ENCODE data around the gene PSKH1.
"Not testable (repeated sequence)": the region's sequence is repeated elsewhere in the genome, so short reads cannot be mapped to it uniquely, and the experiment has no call there.

The PSKH1 gene

DNA sequence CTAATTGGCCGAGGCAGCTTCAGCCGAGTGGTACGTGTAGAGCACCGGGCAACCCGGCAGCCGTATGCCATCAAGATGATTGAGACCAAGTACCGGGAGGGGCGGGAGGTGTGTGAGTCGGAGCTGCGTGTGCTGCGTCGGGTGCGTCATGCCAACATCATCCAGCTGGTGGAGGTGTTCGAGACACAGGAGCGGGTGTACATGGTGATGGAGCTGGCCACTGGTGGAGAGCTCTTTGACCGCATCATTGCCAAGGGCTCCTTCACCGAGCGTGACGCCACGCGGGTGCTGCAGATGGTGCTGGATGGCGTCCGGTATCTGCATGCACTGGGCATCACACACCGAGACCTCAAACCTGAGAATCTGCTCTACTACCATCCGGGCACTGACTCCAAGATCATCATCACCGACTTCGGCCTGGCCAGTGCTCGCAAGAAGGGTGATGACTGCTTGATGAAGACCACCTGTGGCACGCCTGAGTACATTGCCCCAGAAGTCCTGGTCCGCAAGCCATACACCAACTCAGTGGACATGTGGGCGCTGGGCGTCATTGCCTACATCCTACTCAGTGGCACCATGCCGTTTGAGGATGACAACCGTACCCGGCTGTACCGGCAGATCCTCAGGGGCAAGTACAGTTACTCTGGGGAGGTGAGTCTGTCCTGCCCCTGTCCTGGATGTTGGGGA is 16.1 kb downstream of the PSKH1 start:
- TF ChIP-seq, protein P1, sequence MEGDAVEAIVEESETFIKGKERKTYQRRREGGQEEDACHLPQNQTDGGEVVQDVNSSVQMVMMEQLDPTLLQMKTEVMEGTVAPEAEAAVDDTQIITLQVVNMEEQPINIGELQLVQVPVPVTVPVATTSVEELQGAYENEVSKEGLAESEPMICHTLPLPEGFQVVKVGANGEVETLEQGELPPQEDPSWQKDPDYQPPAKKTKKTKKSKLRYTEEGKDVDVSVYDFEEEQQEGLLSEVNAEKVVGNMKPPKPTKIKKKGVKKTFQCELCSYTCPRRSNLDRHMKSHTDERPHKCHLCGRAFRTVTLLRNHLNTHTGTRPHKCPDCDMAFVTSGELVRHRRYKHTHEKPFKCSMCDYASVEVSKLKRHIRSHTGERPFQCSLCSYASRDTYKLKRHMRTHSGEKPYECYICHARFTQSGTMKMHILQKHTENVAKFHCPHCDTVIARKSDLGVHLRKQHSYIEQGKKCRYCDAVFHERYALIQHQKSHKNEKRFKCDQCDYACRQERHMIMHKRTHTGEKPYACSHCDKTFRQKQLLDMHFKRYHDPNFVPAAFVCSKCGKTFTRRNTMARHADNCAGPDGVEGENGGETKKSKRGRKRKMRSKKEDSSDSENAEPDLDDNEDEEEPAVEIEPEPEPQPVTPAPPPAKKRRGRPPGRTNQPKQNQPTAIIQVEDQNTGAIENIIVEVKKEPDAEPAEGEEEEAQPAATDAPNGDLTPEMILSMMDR (IDR thresholded peaks at IDR 0.05; ENCODE audit: low read depth, low read length) = no peak
- DNase-seq (ENCODE audit: extremely low read depth, low read depth) = no peak

DNA sequence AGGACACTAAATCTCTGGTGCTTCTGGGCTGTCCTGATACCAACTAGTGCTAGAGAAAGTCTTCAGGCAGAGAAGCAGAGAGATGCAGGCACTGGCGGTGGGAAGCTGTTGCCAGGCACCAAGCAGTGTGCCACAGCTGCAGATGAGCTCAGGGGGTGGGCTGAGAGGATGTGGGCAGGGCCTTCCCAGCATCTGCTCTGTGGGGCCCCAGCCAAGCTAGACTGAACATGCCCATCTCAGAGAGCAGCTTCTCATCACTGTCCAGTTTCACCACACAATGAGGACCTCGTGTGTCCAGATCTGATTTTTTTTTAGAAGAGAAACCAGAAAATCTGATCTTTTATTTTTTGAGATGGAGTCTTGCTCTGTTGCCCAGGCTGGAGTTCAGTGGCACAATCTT is 17.1 kb downstream of the PSKH1 start:
- peak; percentile 42 for DNase-seq (ENCODE audit: extremely low read depth, low read depth)
- TF ChIP-seq, protein P1 (IDR thresholded peaks at IDR 0.05; ENCODE audit: low read depth, low read length) = no peak

DNA sequence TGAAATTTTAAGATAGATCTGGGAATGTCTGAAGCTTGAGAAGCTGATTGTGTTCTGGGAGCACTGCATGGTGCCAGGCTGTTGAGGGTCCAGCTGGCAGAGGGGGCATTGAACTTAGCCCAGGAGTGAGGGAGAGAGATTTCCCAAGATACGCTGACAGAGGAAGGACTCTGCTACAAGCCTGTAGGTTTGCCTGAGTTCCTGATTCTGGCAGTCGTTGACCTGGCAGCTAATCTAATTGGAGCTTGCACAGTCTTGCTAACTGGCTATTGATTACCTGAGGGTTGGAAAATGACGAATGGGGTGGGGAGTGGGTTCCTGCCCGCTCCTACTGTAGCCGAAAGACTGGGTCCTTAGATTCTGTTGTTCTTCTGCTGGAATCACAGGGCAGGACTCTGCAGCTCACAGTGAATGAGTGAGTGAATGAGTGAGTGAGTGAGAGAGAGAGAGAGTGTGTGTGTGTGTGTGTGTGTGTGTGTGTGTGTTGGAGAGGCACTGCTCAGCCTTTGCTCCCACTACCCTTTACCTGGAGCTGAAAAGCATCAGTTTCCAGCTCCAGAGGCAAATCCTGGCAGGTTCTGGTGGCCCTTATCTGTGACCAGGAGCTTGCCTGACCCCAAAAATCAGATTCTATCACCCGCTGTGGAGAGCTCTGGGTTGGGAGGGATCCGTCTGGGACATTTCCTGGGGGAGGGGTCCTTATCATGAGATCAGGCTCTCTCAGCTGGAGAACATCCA is 21.9 kb downstream of the PSKH1 start:
- no peak for DNase-seq (ENCODE audit: extremely low read depth, low read depth)
- TF ChIP-seq, protein P1 (IDR thresholded peaks at IDR 0.05; ENCODE audit: low read depth, low read length) = no peak

DNA sequence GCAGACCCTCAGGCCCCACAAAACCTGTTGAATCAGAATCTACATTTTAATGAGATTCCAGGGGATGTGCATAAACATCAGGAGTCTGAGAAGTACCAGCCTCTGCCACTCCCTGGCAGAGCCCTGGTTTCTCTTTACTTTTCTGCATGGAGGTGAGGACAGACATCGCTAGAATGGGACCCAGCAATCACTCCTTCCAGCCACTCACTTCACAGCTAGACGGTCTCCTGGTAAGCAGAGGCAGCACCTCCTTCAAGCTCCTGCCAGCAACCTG is 22.4 kb downstream of the PSKH1 start:
- not testable (repeated sequence) for DNase-seq (ENCODE audit: extremely low read depth, low read depth)

DNA sequence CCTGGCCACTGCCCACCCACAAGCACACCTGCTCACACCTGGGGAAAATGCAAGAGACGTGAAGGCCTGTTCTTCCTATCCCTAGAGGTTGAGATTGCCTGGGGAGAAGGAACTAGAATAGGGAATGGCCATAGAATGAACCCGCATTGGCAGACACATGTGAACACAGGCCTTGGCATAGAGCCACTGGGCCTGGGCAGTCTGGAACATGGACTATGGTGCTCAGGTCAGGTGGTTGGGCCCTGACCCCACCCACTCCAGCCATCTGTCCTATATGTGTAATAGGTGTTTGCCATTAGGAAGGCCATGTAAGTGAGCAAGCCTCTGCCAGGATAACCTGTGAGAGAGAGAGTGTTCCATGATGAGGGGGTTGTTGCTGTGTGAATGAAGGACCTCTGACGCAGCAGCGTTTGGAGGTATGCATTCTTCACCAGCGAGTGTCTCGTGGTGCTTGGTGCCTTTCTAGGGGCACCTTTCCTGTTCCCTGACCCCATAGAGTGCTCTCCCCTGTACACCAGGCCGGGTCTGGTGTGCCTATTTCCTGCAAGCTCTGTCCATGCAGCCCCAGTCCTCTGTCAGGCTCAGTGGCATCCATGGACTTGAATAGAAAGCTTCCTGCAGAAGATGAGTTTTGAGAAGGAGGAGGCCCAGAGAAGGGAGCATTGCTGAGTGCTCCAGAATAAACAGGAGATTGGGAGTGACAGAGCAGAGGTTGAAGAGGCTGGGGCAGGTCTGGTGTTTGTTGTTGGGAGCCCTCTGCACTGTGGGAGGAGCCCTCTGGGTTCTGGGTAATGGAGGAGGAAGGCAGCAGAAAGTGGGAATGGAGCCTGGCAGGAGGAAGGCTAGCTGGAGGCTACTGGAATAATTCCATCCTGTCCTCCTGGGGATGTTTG is 23.0 kb downstream of the PSKH1 start:
- TF ChIP-seq, protein P1 (IDR thresholded peaks at IDR 0.05; ENCODE audit: low read depth, low read length) = no peak
- DNase-seq (ENCODE audit: extremely low read depth, low read depth) = no peak

DNA sequence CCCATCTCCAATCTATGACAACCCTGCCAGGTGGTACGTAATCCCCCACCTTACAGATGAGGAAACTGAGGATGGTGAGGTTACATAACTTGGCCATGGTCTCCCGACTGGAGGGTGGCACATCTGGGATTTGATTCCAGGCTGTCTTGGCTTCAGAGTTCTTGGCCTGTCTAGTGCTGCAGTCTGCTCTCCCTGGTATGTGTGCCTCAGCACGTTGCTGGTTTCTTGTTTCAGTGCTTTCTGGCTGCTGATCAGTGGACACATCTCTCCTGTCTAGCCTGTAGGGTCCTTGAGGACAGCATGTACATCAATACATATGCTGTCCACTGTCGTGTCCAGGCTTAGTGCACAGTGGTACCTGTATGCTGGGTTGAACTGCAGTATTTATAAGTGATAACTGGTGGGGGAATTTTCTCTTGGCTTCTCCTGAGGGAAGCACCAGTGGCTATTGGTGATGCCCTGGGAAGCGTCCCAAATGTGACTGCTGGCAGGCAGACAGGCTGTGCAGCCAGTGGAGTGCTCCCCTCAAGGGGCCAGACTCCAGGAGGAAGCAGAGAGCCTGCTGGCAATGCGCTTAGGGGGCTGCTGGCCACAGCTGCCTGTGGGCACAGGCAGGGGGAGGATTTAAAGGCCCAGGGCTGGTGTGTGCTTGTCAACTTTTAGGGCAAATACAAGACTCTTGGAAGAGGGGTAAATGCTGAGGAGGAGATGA is 24.2 kb downstream of the PSKH1 start:
- no peak for DNase-seq (ENCODE audit: extremely low read depth, low read depth)
- TF ChIP-seq, protein P1 (IDR thresholded peaks at IDR 0.05; ENCODE audit: low read depth, low read length) = no peak

DNA sequence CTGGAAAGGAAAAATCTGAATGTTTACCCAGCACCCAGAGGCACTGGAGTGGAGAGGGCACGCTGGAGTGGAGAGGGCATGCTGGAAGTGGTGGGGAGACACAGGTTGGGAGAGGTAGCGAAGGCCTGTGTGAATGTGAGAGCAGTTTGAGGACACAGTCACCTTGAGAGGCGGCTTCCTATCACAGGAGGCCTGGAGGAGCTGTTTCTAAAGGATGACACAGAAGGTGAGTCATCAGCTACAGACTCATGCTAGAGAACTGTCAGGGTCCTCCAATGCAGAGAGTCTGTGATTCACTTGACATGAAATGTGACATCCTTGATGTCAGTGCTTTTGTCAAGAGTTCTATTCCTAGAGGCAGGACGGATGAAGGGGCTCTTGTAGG is 24.8 kb downstream of the PSKH1 start:
- DNase-seq (ENCODE audit: extremely low read depth, low read depth) = no peak
- TF ChIP-seq, protein P1 (IDR thresholded peaks at IDR 0.05; ENCODE audit: low read depth, low read length) = no peak

Data from AG09319 (cell line).